GM19240 (cell line): ENCODE results near the gene GH1.
"Not testable (repeated sequence)": the region's sequence is repeated elsewhere in the genome, so short reads cannot be mapped to it uniquely, and the experiment has no call there.

Source experiments
- DNase-seq: peaks from one replicate; pipeline ENCODE4 v3.0.0; 2011; ENCODE audit warnings: low spot score; ENCODE audit not compliant: insufficient read length

Gene GH1

GRCh38 chr17:63926164-63926563 lies 7.5 kb upstream of the GH1 start:
- DNase-seq = no peak

- no peak for DNase-seq
These were observed 7.0 kb upstream of the GH1 start for GRCh38 chr17:63925615-63926014.

DNA sequence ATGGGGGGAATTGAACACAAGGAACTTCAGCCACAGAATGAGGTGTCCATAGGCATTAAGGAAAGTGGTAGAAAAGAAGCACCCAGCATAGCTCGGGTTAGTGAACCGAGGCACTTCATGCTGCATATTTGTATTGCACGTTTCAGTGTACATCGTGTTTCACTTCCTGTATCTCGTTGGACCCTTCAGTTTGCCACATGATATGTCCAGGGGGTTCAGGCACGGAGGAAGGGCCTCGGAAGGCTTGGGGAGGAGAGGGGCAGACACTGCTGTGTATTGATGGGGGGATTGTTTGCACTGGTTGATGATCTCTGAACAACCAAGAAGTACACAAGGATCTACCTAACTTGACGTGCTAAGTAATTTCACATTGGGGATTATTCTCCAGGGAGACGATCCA lies 3.8 kb upstream of the GH1 start:
- DNase-seq = not testable (repeated sequence)

DNA sequence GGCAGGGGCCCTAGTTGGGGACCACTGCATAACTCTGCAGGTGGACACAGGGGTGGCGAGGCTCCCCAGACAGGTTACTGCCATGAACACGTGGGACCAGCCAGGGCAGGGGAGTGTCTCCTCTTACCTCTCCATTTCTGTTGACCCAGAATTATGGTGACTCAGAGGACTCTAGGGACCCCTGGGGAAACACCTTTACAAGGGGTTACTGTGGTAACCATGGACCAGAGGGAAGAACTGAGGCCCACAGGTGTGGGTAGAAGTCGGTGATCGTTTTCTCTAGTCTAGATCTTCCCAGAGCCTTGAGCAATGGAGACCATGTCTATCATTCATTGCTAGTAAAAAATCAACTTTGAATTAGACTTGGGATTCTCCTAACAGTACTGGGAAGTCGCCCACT lies 2.1 kb upstream of the GH1 start:
- not testable (repeated sequence) for DNase-seq

DNA sequence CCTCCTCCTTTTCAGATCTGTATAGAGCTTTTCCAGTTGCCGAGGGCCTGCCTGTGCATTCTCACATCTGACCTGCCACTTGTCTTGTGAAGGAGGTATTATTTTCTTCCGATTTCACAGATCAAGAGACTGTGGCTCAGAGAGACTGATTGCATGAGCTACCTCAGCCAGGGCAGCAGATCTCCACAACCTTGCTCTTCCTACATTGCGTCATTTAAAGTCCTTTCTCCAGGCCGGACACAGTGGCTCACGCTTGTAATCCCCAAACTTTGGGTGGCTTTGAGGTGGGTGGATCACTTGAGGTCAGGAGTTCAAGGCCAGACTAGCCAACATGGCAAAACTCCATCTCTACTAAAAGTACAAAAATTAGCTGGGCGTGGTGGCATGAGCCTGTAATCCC lies 1.4 kb upstream of the GH1 start:
- DNase-seq = not testable (repeated sequence)

DNA sequence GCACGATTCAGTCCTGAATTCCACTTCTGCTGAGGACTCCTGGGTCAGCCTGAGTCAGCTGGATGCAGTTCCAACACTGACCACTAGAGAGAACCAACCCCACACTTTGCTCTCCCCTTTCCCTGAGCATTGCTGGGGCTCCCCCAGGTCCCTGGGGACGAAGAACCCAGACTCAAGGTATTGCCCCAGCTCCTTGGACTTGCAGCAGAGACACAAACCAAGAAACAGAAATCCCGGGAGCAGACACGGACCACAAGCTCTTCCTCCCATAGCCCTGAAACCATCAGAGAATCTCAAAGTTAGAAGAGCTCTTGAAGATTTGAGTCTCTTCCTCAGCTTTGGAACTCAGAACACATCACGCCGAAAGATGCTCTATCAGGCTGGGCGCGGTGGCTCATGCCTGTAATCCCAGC lies 678 bp upstream of the GH1 start:
- DNase-seq = peak; percentile 80

- no peak for DNase-seq
These were observed 334 bp downstream of the GH1 start for GRCh38 chr17:63918305-63918704.

DNA sequence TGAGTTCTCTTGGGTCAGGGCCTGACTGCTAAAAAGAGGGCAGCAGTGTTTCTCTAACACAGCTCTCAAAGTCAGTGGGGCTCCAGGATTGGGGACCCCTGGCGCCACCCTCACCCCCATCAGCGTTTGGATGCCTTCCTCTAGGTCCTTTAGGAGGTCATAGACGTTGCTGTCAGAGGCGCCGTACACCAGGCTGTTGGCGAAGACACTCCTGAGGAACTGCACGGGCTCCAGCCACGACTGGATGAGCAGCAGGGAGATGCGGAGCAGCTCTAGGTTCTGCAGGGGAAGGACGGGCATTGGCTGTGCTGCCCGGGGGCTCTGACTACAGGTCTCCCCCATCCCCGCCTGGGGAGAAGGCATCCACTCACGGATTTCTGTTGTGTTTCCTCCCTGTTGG lies 993 bp downstream of the GH1 start:
- no peak for DNase-seq

- DNase-seq = not testable (repeated sequence)
These were observed 1.4 kb downstream of the GH1 start for GRCh38 chr17:63917206-63917605.

DNA sequence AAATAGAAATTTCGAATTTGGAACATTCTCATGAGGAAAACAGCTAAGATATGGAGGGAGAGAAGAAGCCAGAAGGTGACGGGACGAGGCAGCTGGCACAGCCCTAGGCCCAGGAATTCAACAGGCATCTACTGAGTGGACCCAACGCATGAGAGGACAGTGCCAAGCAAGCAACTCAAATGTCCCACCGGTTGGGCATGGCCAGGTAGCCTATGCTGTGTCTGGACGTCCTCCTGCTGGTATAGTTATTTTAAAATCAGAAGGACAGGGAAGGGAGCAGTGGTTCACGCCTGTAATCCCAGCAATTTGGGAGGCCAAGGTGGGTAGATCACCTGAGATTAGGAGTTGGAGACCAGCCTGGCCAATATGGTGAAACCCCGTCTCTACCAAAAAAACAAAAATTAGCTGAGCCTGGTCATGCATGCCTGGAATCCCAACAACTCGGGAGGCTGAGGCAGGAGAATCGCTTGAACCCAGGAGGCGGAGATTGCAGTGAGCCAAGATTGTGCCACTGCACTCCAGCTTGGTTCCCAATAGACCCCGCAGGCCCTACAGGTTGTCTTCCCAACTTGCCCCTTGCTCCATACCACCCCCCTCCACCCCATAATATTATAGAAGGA lies 2.0 kb downstream of the GH1 start:
- no peak for DNase-seq

DNA sequence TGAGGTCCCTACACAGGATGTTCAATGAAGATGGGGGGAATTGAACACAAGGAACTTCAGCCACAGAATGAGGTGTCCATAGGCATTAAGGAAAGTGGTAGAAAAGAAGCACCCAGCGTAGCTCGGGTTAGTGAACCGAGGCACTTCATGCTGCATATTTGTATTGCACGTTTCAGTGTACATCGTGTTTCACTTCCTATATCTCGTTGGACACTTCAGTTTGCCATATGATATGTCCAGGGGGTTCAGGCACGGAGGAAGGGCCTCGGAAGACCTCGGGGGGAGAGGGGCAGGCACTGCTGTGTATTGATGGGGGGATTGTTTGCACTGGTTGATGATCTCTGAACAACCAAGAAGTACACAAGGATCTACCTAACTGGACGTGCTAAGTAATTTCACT lies 2.9 kb downstream of the GH1 start:
- DNase-seq = not testable (repeated sequence)

- DNase-seq = no peak
These were observed 4.2 kb downstream of the GH1 start for GRCh38 chr17:63914471-63914870.

DNA sequence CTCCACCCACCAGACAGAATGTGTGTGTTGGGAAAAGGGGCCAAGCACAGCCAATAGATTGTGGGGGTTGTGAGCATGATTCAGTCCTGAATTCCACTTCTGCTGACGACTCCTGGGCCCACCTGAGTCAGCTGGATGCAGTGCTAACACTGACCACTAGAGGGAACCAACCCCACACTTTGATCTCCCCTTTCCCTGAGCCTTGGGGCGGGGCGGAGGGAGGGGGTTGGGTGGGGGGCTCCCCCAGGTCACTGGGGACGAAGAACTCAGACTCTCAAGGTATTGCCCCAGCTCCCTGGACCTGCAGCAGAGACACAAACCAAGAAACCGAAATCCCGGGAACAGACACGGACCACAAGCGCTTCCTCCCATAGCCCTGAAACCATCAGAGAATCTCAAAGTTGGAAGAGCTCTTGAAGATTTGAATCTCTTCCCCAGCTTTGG lies 7.0 kb downstream of the GH1 start:
- no peak for DNase-seq

- DNase-seq = no peak
These were observed 7.5 kb downstream of the GH1 start, which contains the start of gene CSHL1 for GRCh38 chr17:63911041-63911635. CSHL1 (minus strand) TSS chr17:63911258; CDS start chr17:63911196, 62 bp downstream.

- DNase-seq = no peak
These were observed 8.5 kb downstream of the GH1 start for GRCh38 chr17:63910096-63910495.

- not testable (repeated sequence) for DNase-seq
These were observed 9.1 kb downstream of the GH1 start for GRCh38 chr17:63909586-63909985.

DNA sequence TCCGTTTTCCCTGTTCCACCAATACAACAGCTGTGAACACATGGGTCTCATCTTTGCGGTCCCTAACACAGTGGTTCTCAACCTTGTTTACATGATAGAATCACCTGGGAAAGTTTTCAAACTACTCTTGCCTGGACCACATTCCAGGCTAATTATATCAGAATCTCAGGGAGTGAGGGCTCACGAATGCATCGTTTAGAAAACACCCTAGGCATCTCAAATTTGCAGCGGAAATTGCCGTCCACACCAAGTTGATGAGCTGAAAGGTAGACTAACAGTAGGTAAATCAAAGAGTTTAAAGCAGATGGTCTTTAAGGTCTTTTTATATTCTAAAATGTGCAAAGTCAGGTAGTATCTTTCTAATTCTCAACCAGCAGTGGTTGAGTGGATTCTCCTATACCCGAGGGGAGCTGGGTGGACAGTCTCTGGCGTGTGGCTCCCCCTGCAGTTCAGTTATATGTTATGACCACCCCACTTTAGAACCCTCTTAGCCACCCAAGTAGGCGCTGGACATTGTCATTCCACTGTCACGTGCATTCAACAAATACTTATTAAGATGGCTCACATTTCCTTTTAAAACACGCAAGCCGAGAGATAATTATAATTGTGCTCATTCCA lies 11.4 kb downstream of the GH1 start:
- DNase-seq = not testable (repeated sequence)

DNA sequence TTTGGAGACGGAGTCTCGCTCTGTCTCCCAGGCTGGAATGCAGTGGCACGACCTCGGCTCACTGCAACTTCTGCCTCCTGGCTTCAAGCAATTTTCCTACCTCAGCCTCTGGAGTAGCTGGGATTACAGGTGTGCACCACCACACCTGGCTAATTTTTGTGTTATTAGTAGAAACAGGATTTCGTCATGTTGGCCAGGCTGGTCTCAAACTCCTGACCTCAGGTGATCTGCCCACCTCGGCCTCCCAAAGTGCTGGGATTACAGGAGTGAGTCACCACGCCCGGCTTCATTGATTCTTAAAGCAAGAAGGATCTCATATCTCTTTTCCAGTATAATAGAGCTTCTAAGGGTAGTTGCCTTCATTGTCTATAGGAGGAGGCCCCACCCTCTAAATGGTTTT lies 13.8 kb downstream of the GH1 start:
- DNase-seq = not testable (repeated sequence)

GRCh38 chr17:63903787-63904201 lies 14.8 kb downstream of the GH1 start:
- DNase-seq = not testable (repeated sequence)

DNA sequence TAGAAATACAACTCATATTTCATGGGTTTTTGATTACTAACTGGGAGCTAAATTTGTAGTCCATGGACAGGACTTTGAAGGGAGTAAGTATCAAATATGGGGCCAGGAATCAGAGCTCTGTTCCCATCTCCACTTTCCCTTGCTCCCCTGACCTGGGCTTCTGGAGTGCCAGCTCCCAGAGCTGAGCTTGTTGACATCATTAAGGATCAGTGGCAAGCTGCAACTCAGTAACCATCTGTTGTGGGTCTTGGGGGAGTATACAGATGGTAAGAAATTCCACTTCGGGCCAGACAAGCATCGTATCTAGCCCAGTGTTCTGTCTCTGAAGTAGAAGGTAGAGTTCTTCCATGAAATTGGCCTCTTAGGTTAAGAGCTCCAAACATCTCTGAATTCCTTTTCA lies 16.7 kb downstream of the GH1 start:
- not testable (repeated sequence) for DNase-seq

GRCh38 chr17:63898899-63899798 lies 19.5 kb downstream of the GH1 start:
- not testable (repeated sequence) for DNase-seq
